Measurements from ENCODE around the gene HOXA3. TPM values are rescaled to one million over a fixed set of nuclear protein-coding genes. Genes with fewer than 3 reads are reported as not detected.

The HOXA3 gene
- total RNA-seq, 1 donor from 2014 or later: 77.4 TPM

DNA sequence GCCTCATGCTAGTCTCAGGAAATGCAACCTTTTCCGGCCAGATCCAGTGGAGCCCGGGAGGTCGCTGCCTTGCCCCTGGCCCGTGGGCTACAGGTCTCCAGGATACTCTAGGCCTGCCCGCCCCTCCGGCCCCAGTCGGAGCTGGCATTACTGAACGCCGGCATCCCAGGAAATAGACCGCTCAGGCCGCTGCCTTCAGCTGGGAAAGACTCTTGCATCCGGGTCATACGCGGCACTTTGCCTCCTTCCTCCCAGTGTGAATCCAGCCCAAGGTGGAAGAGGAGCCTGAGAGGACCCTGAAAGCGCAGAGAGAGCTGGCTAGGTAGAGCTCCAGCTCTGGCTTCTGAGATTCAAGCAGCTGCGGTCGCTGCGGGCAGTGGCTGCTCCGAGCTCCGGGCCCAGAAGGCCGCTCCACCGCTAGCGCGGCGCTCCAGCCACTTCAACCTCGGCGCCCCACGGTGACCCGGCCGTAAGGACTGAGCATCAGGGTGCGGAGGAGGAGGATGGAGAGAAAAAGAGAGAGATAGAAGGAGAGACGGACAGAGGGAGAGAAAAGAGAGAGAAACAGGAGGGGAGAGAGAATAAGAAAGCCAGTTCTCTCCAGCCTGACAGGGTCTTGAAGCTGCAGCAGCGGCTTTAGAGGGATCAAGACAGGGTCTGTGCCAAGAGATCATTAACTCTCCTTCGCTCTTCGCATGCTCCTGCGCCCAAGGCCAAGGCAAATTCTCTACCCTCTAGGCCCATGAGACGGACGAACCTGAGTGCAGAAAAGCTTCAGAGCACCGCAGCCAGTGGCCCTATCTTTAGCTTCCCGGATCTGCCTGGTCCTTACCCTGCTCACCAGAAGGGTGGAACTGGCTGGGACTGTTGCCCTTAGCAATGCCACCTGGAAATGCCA lies 23.5 kb upstream of the HOXA3 start:
- Mint-ChIP-seq H3K4me1 (ENCODE audit: low read depth) (peaks cover 9% of the 10 kb centered on the region), H3K4me3 (ENCODE audit: low read depth) (no peak overlapping the region)

DNA sequence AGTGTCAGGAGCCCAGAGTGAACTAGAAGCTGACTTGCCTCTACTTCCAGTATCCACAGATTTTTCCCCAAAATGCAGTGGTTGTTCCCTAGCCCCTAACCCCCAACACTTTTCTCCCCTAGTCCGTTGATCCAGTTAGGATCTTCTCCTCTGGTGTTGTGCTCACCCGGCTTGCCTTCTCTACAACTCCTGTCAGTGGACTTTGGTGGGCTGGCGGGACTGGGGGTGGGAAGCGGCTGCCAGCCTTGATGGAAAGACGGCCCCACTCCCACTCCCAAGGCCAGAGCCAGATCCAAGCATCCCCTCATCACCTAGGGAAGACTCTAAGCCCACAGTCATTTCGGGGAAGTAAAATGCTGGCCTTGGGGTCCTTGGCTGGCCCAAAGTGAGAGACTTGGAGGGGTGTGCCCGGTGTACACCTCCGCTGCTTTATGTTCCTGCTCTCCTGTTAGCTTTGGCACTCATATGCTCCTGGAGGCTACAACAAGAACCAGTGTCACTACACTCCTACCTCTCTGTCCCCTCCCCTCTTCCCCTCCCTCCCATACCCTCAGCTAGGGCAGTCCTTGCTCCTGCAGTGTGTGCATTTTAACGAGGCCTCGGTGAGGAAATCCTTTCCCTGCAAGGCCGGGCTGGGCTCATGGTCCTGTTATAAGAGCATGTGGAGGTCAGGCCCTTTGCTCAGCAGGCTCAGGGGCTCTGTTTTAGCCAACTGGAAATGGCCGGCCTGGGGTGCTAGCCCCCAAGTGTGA lies 22.7 kb upstream of the HOXA3 start:
- H3K27ac Mint-ChIP-seq: peak overlapping the region; percentile 29
- H3K4me1 Mint-ChIP-seq (ENCODE audit: low read depth): peaks cover 7% of the 10 kb centered on the region
- H3K4me3 Mint-ChIP-seq (ENCODE audit: low read depth): peak overlapping the region; percentile 41
- TF ChIP-seq, protein P1, sequence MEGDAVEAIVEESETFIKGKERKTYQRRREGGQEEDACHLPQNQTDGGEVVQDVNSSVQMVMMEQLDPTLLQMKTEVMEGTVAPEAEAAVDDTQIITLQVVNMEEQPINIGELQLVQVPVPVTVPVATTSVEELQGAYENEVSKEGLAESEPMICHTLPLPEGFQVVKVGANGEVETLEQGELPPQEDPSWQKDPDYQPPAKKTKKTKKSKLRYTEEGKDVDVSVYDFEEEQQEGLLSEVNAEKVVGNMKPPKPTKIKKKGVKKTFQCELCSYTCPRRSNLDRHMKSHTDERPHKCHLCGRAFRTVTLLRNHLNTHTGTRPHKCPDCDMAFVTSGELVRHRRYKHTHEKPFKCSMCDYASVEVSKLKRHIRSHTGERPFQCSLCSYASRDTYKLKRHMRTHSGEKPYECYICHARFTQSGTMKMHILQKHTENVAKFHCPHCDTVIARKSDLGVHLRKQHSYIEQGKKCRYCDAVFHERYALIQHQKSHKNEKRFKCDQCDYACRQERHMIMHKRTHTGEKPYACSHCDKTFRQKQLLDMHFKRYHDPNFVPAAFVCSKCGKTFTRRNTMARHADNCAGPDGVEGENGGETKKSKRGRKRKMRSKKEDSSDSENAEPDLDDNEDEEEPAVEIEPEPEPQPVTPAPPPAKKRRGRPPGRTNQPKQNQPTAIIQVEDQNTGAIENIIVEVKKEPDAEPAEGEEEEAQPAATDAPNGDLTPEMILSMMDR (IDR thresholded peaks at IDR 0.05; ENCODE audit: unreplicated experiment): no peak
- DNase-seq (ENCODE audit: low spot score, unreplicated experiment): no peak
- H3K36me3 Mint-ChIP-seq (ENCODE audit: insufficient read depth): no peaks in the 10 kb centered on the region
- no peaks in the 10 kb centered on the region for H3K9me3 Mint-ChIP-seq (ENCODE audit: low read depth)
- H3K27me3 Mint-ChIP-seq: peaks cover 88% of the 10 kb centered on the region

More for the DNA sequence above, 23.5 kb upstream of the HOXA3 start:
- H3K27ac Mint-ChIP-seq: peak overlapping the region; percentile 29
- peaks cover 88% of the 10 kb centered on the region for H3K27me3 Mint-ChIP-seq
- no peak for DNase-seq (ENCODE audit: low spot score, unreplicated experiment)
- TF ChIP-seq, protein P1 (IDR thresholded peaks at IDR 0.05; ENCODE audit: unreplicated experiment): no peak
- no peaks in the 10 kb centered on the region for H3K9me3 Mint-ChIP-seq (ENCODE audit: low read depth)
- no peaks in the 10 kb centered on the region for H3K36me3 Mint-ChIP-seq (ENCODE audit: insufficient read depth)

DNA sequence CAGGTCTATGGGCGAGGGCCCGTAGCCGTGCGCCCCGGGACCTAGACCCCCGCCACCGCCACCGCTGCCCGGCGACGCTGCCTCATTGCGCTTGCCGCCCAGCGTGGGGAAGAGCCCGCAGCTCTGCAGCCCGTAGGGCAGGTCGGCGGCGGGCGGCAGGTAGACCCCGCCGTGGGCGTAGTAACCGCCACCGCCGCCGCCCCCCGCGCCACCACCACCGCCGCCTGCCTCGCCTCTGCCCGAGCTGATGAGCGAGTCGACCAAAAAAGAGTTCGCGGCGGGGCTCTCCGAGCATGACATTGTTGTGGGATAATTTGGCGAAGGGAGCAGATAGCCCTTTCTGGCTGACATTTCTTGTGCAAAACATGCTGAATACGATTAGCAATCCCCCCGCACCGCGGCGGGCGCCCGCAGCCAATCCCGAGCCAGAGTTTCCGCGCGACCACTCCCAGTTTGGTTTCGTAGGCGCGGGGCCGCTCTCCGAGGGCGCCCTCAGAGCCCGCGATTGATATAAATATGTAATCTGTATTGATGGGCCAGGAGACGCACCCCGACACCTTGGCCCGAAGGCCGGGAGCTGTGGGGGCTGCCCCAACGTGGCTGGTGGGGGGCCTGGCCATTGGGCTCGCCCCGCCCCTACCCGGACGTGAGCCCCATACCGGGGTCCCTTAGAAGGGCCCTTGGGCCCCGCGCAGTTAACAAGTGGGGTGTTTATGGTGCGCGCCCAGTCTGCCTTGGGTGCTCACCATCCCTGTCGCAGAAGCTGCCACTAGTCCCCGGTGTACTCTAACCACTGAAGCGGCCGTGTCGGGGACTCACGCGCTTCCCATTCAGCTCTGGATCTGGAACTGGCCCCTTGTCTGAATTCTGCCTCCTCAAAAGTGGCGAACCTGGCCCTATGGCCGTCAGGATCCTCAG lies 21.8 kb upstream of the HOXA3 start, which contains the start of gene HOXA10:
HOXA10 (minus strand) TSS at position 365 of the 918 bp plus-strand sequence; CDS start at position 351, 14 bp downstream.
- no peak within 1 kb of the TSS for H3K27ac Mint-ChIP-seq
- peak within 1 kb of the TSS; percentile 41 for H3K4me3 Mint-ChIP-seq (ENCODE audit: low read depth)
- DNase-seq (ENCODE audit: low spot score, unreplicated experiment): no peak
- peaks cover 1% of the 10 kb centered on the region for H3K4me1 Mint-ChIP-seq (ENCODE audit: low read depth)
- H3K9me3 Mint-ChIP-seq (ENCODE audit: low read depth): no peaks in the 10 kb centered on the region
- H3K36me3 Mint-ChIP-seq (ENCODE audit: insufficient read depth): no peaks in the 10 kb centered on the region
- peaks cover 84% of the 10 kb centered on the region for H3K27me3 Mint-ChIP-seq
- TF ChIP-seq, protein P1 (IDR thresholded peaks at IDR 0.05; ENCODE audit: unreplicated experiment): no peak

DNA sequence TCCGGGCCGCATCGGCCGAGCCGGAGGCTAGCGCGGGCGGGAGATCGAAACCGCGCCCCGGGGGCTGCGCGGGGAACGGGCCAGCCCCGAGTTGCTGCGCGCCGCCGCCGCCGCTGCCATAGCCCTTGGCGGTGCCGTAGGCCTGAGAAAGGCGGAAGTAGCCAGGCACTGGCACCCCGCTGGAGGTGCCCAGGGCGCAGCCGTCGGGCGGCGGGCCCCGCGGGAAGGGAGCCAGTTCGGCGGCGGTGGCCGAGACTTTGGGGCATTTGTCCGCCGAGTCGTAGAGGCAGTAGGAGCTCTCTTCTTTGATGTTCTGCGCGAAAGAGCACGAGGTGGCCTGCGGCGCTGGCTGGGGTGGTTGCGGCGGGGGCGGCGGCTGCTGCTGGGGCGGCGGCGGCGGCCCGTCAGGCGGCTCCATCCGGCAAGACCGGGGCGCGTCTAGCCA lies 21.1 kb upstream of the HOXA3 start:
- Mint-ChIP-seq H3K36me3 (ENCODE audit: insufficient read depth) (no peaks in the 10 kb centered on the region), H3K4me1 (ENCODE audit: low read depth) (peaks cover 3% of the 10 kb centered on the region), H3K4me3 (ENCODE audit: low read depth) (no peak overlapping the region), H3K27me3 (peaks cover 84% of the 10 kb centered on the region), H3K27ac (no peak overlapping the region), H3K9me3 (ENCODE audit: low read depth) (no peaks in the 10 kb centered on the region)
- no peak for DNase-seq (ENCODE audit: low spot score, unreplicated experiment)
- TF ChIP-seq, protein P1 (IDR thresholded peaks at IDR 0.05; ENCODE audit: unreplicated experiment): no peak
